Loucy (cell line): ENCODE data around the gene ADGRB3.

Experiments
- H2AFZ ChIP-seq: fragments of 200-600 bp; sonication (generic); 2 replicates; pipeline ENCODE4 v1.6.0; 2016; ENCODE audit warnings: antibody characterized with exemption, mild to moderate bottlenecking, low read length, moderate library complexity
- H3F3A ChIP-seq: fragments of 200-600 bp; 2 replicates; pipeline ENCODE4 v1.6.0; 2016; ENCODE audit warnings: antibody characterized with exemption, low read depth, mild to moderate bottlenecking
- H3K27me3 ChIP-seq: fragments of 200-600 bp; sonication (generic); 2 replicates; pipeline ENCODE4 v1.6.1; 2014; ENCODE audit warnings: low read length, mild to moderate bottlenecking; ENCODE audit not compliant: insufficient read depth, poor library complexity, severe bottlenecking
- H3K36me3 ChIP-seq: fragments of 200-600 bp; sonication (generic); 2 replicates; pipeline ENCODE4 v1.6.1; 2016; ENCODE audit warnings: low read length; ENCODE audit not compliant: insufficient read depth
- H3K4me1 ChIP-seq: fragments of 200-600 bp; sonication (generic); 2 replicates; pipeline ENCODE4 v1.5.1; 2014; ENCODE audit warnings: low read length, mild to moderate bottlenecking; ENCODE audit not compliant: insufficient read depth, poor library complexity, severe bottlenecking
- H3K4me2 ChIP-seq: fragments of 200-600 bp; sonication (generic); 2 replicates; pipeline ENCODE4 v1.6.0; 2014; ENCODE audit warnings: antibody characterized with exemption, low read length, low read depth, mild to moderate bottlenecking; ENCODE audit not compliant: poor library complexity, severe bottlenecking
- H3K4me3 ChIP-seq: fragments of 200-600 bp; sonication (generic); 2 replicates; pipeline ENCODE4 v1.5.1; 2014; ENCODE audit warnings: low read length, mild to moderate bottlenecking, mixed read lengths; ENCODE audit not compliant: poor library complexity, severe bottlenecking
- H3K79me2 ChIP-seq: fragments of 200-600 bp; sonication (generic); 2 replicates; pipeline ENCODE4 v1.6.1; 2014; ENCODE audit warnings: low read length; ENCODE audit not compliant: insufficient read depth
- H3K9ac ChIP-seq: fragments of 200-600 bp; sonication (generic); 2 replicates; pipeline ENCODE4 v1.6.0; 2014; ENCODE audit warnings: mild to moderate bottlenecking, low read depth, low read length, moderate library complexity; ENCODE audit not compliant: poor library complexity, severe bottlenecking
- H3K9me2 ChIP-seq: fragments of 200-600 bp; sonication (generic); replicated peaks from 2 replicates; pipeline ENCODE4 v1.6.1; 2016; ENCODE audit warnings: low read depth, low read length, mixed read lengths
- H3K9me3 ChIP-seq: fragments of 200-600 bp; sonication (generic); 2 replicates; pipeline ENCODE4 v1.6.1; 2014; ENCODE audit warnings: mild to moderate bottlenecking, antibody characterized with exemption, low read length, low read depth; ENCODE audit not compliant: insufficient read depth
- H4K20me1 ChIP-seq: fragments of 200-600 bp; sonication (generic); 2 replicates; pipeline ENCODE4 v1.6.0; 2014; ENCODE audit warnings: antibody characterized with exemption, low read length, mild to moderate bottlenecking; ENCODE audit not compliant: insufficient read depth, poor library complexity, severe bottlenecking
- CTCF ChIP-seq: fragments of 200-600 bp; sonication (generic); conservative IDR thresholded peaks from 2 replicates; pipeline ENCODE4 v1.5.1; 2014; ENCODE audit warnings: mild to moderate bottlenecking, antibody characterized with exemption, low read length
- EZH2phosphoT487 ChIP-seq: fragments of 200-600 bp; IDR thresholded peaks from 2 replicates; pipeline ENCODE4 v1.6.1; 2018; ENCODE audit warnings: antibody characterized with exemption, mild to moderate bottlenecking, moderate library complexity, borderline replicate concordance

Gene ADGRB3

DNA sequence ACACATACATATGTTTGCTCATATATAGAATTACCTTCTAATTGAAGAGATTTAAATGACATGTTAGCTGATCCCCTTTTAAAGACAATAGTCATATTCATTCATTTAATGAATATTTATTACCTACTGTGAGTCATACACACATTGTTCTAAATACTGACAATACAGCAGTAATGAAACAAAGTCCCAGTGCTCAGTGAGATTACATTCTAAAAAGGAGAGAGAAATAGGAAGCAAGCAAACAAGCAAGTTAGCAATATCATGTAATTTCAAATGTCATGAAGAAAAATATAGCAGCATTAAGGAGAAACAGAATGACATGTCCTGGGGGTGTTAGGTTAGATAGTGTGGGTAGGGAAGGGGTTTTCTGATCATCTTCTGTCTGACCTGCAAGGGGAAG lies 136.3 kb downstream of the ADGRB3 start:
- H3K9ac ChIP-seq, result no peak overlapping the region
- H3K27me3 ChIP-seq, result no peaks in the 10 kb centered on the region
- no peak overlapping the region for H3K4me2 ChIP-seq
- H3F3A ChIP-seq, result no peaks in the 10 kb centered on the region
- no peaks in the 10 kb centered on the region for H3K36me3 ChIP-seq
- H3K4me1 ChIP-seq, result no peaks in the 10 kb centered on the region
- H4K20me1 ChIP-seq, result no peaks in the 10 kb centered on the region
- no peak for TF ChIP-seq EZH2phosphoT487
- TF ChIP-seq CTCF, result no peak
- no peak overlapping the region for H2AFZ ChIP-seq
- no peaks in the 10 kb centered on the region for H3K9me2 ChIP-seq
- no peaks in the 10 kb centered on the region for H3K79me2 ChIP-seq
- H3K4me3 ChIP-seq, result no peak overlapping the region
- H3K9me3 ChIP-seq, result no peaks in the 10 kb centered on the region

DNA sequence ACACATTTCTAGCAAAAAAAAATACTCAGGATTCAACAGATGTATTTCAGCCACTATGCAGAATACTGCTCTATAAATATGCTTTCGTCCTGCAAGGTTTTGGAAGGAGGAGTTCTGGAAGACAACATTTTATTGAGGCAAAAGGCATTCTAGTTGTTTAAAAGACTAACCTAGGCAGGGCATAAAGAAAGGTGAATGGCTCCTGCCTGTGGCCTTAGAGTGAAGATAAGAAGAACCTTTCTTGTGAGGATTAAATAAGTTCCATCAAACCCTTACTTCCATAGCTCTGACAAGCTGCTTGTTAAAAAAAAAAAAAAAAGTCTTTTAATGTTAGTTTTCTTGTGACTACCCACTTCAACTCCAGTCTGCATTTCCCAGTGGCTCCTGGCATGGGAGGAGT lies 139.8 kb downstream of the ADGRB3 start:
- H3F3A ChIP-seq, result no peaks in the 10 kb centered on the region
- H3K4me1 ChIP-seq, result no peaks in the 10 kb centered on the region
- no peaks in the 10 kb centered on the region for H3K27me3 ChIP-seq
- H2AFZ ChIP-seq, result no peak overlapping the region
- no peaks in the 10 kb centered on the region for H3K79me2 ChIP-seq
- no peaks in the 10 kb centered on the region for H3K9me3 ChIP-seq
- H3K9me2 ChIP-seq, result no peaks in the 10 kb centered on the region
- TF ChIP-seq CTCF (no peak), EZH2phosphoT487 (no peak)
- no peak overlapping the region for H3K4me2 ChIP-seq
- H4K20me1 ChIP-seq, result no peaks in the 10 kb centered on the region
- H3K9ac ChIP-seq, result no peak overlapping the region
- H3K4me3 ChIP-seq, result no peak overlapping the region
- no peaks in the 10 kb centered on the region for H3K36me3 ChIP-seq

- H3K27me3 ChIP-seq, result no peaks in the 10 kb centered on the region
- no peaks in the 10 kb centered on the region for H4K20me1 ChIP-seq
- no peaks in the 10 kb centered on the region for H3K9me2 ChIP-seq
- no peak overlapping the region for H3K9ac ChIP-seq
- no peaks in the 10 kb centered on the region for H3K9me3 ChIP-seq
- H3K4me3 ChIP-seq, result no peak overlapping the region
- H3K4me2 ChIP-seq, result no peak overlapping the region
- H2AFZ ChIP-seq, result no peak overlapping the region
- no peaks in the 10 kb centered on the region for H3K4me1 ChIP-seq
- no peaks in the 10 kb centered on the region for H3K79me2 ChIP-seq
- no peaks in the 10 kb centered on the region for H3K36me3 ChIP-seq
- TF ChIP-seq EZH2phosphoT487 (no peak), CTCF (no peak)
- H3F3A ChIP-seq, result no peaks in the 10 kb centered on the region
Measured at GRCh38 chr6:68776354-68776753, 141.3 kb downstream of the ADGRB3 start.
